Cardiac muscle cell (in vitro differentiated cells and primary cell): ENCODE measurements around the gene NGRN. TPM values are rescaled to one million over a fixed set of nuclear protein-coding genes. Genes with fewer than 3 reads are reported as not detected.
"Not testable (repeated sequence)": the region's sequence is repeated elsewhere in the genome, so short reads cannot be mapped to it uniquely, and the experiment has no call there.

ENCODE experiments used
- DNase-seq, 2 donors: peaks; one replicate each; pipeline versions ENCODE4 v3.0.0 to v3.0.0-alpha.2; 2010 to 2017; ENCODE audit warnings: low read depth in 1 of 2, low spot score in 1 of 2
- H3K27ac ChIP-seq: fragments of 200-600 bp; sonication (generic); 2 replicates; pipeline ENCODE4 v1.5.1; 2016
- H3K27me3 ChIP-seq: fragments of 200-600 bp; sonication (generic); 2 replicates; pipeline ENCODE4 v1.6.0; 2016; ENCODE audit warnings: control low read depth
- H3K36me3 ChIP-seq: fragments of 200-600 bp; sonication (generic); 2 replicates; pipeline ENCODE4 v1.5.1; 2016; ENCODE audit warnings: control low read depth
- H3K4me1 ChIP-seq: fragments of 200-600 bp; sonication (generic); 2 replicates; pipeline ENCODE4 v1.8.1; 2017; ENCODE audit warnings: low read depth, mild to moderate bottlenecking, mixed run types
- H3K4me3 ChIP-seq: fragments of 200-600 bp; sonication (generic); 2 replicates; pipeline ENCODE4 v1.5.1; 2016; ENCODE audit warnings: mild to moderate bottlenecking
- H3K9me3 ChIP-seq: fragments of 200-600 bp; sonication (generic); 2 replicates; pipeline ENCODE4 v1.5.1; 2017; ENCODE audit warnings: low read depth, mild to moderate bottlenecking, control low read depth
- CTCF ChIP-seq: IDR thresholded peaks from 2 replicates; pipeline ENCODE4 v1.5.1; 2012; ENCODE audit warnings: low read depth, mild to moderate bottlenecking, low read length
- polyA plus RNA-seq: library from polyadenylated mRNA; unstranded; fragments of >200 nt; fragmentation: Nextera tagmentation; extraction: Ambion mirVana; gene quantifications from 2 replicates; pipeline ENCODE4 v1.2.1, GENCODE V29; 2016
- total RNA-seq: library from RNA; depleted of rRNA; stranded (reverse); fragments of >200 nt; gene quantifications from 2 replicates; pipeline ENCODE4 v1.2.3, GENCODE V29; 2016

Gene NGRN
- total and polyA plus RNA-seq, 2 experiments from 2014 or later: 157 to 167 TPM

GRCh38 chr15:90300988-90301706, 35.7 kb downstream of the NGRN start:
- Histone ChIP-seq H3K4me3 (no peak overlapping the region), H3K9me3 (no peaks in the 10 kb centered on the region), H3K27me3 (no peaks in the 10 kb centered on the region), H3K27ac (no peak overlapping the region), H3K4me1 (no peaks in the 10 kb centered on the region), H3K36me3 (no peaks in the 10 kb centered on the region)
- peak; percentile 98 for TF ChIP-seq CTCF
- peak; percentile 58 to 64 for DNase-seq

- Histone ChIP-seq H3K27ac (no peak overlapping the region), H3K9me3 (no peaks in the 10 kb centered on the region), H3K36me3 (no peaks in the 10 kb centered on the region), H3K4me1 (peaks cover 3% of the 10 kb centered on the region), H3K27me3 (no peaks in the 10 kb centered on the region), H3K4me3 (no peak overlapping the region)
- DNase-seq: no peak
- no peak for TF ChIP-seq CTCF
Observed at GRCh38 chr15:90301707-90302300, 36.3 kb downstream of the NGRN start.

- H3K36me3 ChIP-seq, H3K27me3 ChIP-seq, H3K4me3 ChIP-seq, H3K9me3 ChIP-seq, DNase-seq, H3K27ac ChIP-seq: not testable (repeated sequence)
- H3K4me1 ChIP-seq: peaks cover 16% of the 10 kb centered on the region
Observed at GRCh38 chr15:90305355-90305754, 39.9 kb downstream of the NGRN start.

GRCh38 chr15:90305932-90306331, 40.5 kb downstream of the NGRN start:
- no peaks in the 10 kb centered on the region for H3K27me3 ChIP-seq
- no peak for DNase-seq
- no peak for TF ChIP-seq CTCF
- peaks cover 16% of the 10 kb centered on the region for H3K4me1 ChIP-seq
- H3K4me3 ChIP-seq: no peak overlapping the region
- no peak overlapping the region for H3K27ac ChIP-seq
- no peaks in the 10 kb centered on the region for H3K9me3 ChIP-seq
- H3K36me3 ChIP-seq: no peaks in the 10 kb centered on the region

- Histone ChIP-seq H3K27ac (no peak overlapping the region), H3K27me3 (no peaks in the 10 kb centered on the region), H3K9me3 (no peaks in the 10 kb centered on the region), H3K36me3 (no peaks in the 10 kb centered on the region), H3K4me3 (no peak overlapping the region), H3K4me1 (peaks cover 16% of the 10 kb centered on the region)
- no peak for TF ChIP-seq CTCF
- DNase-seq: no peak
Observed at GRCh38 chr15:90306560-90306959, 41.1 kb downstream of the NGRN start.

GRCh38 chr15:90307661-90308060, 42.2 kb downstream of the NGRN start:
- no peaks in the 10 kb centered on the region for H3K36me3 ChIP-seq
- H3K9me3 ChIP-seq: no peaks in the 10 kb centered on the region
- TF ChIP-seq CTCF: no peak
- no peak overlapping the region for H3K27ac ChIP-seq
- no peak overlapping the region for H3K4me3 ChIP-seq
- no peaks in the 10 kb centered on the region for H3K27me3 ChIP-seq
- DNase-seq: no peak
- H3K4me1 ChIP-seq: peaks cover 16% of the 10 kb centered on the region
